ENCODE data around the gene ITGA4. TPM values are rescaled to one million over a fixed set of nuclear protein-coding genes. Genes with fewer than 3 reads are reported as not detected.
A peak's percentile ranks its signal among the peaks of the same experiment; 100 is the strongest.

Gene ITGA4
- total RNA-seq, 4 donors from 2014 or later, result 2.2 to 8.4 (median 3.5) TPM

- H3K9me3 ChIP-seq, result no peaks in the 10 kb centered on the region
- WGBS, result 14% methylated on average over 26 of the region's 45 CpGs
- TF ChIP-seq CTCF (IDR thresholded peaks at IDR 0.05) (no peak), POLR2AphosphoS5 (IDR thresholded peaks at IDR 0.05) (no peak), EP300 (IDR thresholded peaks at IDR 0.05) (no peak), POLR2A (IDR thresholded peaks at IDR 0.05; ENCODE audit: low read depth) (no peak)
- H3K27me3 ChIP-seq, result peaks cover 0 to 29% (median 0%) of the 10 kb centered on the region in 4 donors
- no peaks in the 10 kb centered on the region for H3K36me3 ChIP-seq
- H3K4me3 ChIP-seq, result peak overlapping the region; percentile 57 to 79 (median 60)
- intact Hi-C loops (cut with DNase I), result no loop called here
- no peak for DNase-seq (ENCODE audit: extremely low spot score)
- peaks cover 16 to 26% (median 22%) of the 10 kb centered on the region in 4 donors for H3K4me1 ChIP-seq
- peak overlapping the region; percentile 34 to 59 (median 56) for H3K27ac ChIP-seq (replicated peaks in 1 of 4)
Measured at GRCh38 chr2:181457741-181458425, 697 bp downstream of the ITGA4 start.

GRCh38 chr2:181458871-181459270 is 1.7 kb downstream of the ITGA4 start:
- Histone ChIP-seq H3K36me3 (no peaks in the 10 kb centered on the region), H3K9me3 (no peaks in the 10 kb centered on the region), H3K27me3 (peaks cover 0 to 29% (median 0%) of the 10 kb centered on the region in 4 donors), H3K27ac (replicated peaks in 1 of 4) (no peak overlapping the region), H3K4me1 (peaks cover 16 to 26% (median 22%) of the 10 kb centered on the region in 4 donors), H3K4me3 (peak overlapping the region in 1 of 4 donors; percentile 79)
- intact Hi-C loops (cut with DNase I), result no loop called here
- no peak for DNase-seq (ENCODE audit: extremely low spot score)
- TF ChIP-seq POLR2A (IDR thresholded peaks at IDR 0.05; ENCODE audit: low read depth) (no peak), EP300 (IDR thresholded peaks at IDR 0.05) (no peak), CTCF (IDR thresholded peaks at IDR 0.05) (no peak), POLR2AphosphoS5 (IDR thresholded peaks at IDR 0.05) (no peak)
- 68% methylated on average over 2 of the region's 2 CpGs for WGBS

GRCh38 chr2:181459621-181460021 is 2.4 kb downstream of the ITGA4 start:
- H3K4me3 ChIP-seq, result no peak overlapping the region
- H3K9me3 ChIP-seq, result no peaks in the 10 kb centered on the region
- peaks cover 0 to 26% (median 0%) of the 10 kb centered on the region in 4 donors for H3K27me3 ChIP-seq
- intact Hi-C loops (cut with DNase I), result loop anchor here (10.0 kb wide), 1 partner anchor 385 kb away; no protein-coding TSS in a partner anchor
- DNase-seq (ENCODE audit: extremely low spot score), result no peak
- peaks cover 16 to 26% (median 22%) of the 10 kb centered on the region in 4 donors for H3K4me1 ChIP-seq
- H3K27ac ChIP-seq (replicated peaks in 1 of 4), result no peak overlapping the region
- no peaks in the 10 kb centered on the region for H3K36me3 ChIP-seq
- no peak for TF ChIP-seq CTCF (IDR thresholded peaks at IDR 0.05)
- TF ChIP-seq POLR2A (IDR thresholded peaks at IDR 0.05; ENCODE audit: low read depth), result no peak
- 7% methylated on average over 1 of the region's 1 CpG for WGBS

GRCh38 chr2:181461056-181461997 is 4.1 kb downstream of the ITGA4 start:
- no peak overlapping the region for H3K4me3 ChIP-seq
- TF ChIP-seq POLR2A (IDR thresholded peaks at IDR 0.05; ENCODE audit: low read depth) (no peak), POLR2AphosphoS5 (IDR thresholded peaks at IDR 0.05) (no peak), CTCF (IDR thresholded peaks at IDR 0.05) (no peak), EP300 (IDR thresholded peaks at IDR 0.05) (no peak)
- WGBS, result 86% methylated on average over 7 of the region's 7 CpGs
- H3K36me3 ChIP-seq, result no peaks in the 10 kb centered on the region
- H3K27me3 ChIP-seq, result peaks cover 0 to 19% (median 0%) of the 10 kb centered on the region in 4 donors
- H3K9me3 ChIP-seq, result no peaks in the 10 kb centered on the region
- no peak for DNase-seq (ENCODE audit: extremely low spot score)
- H3K4me1 ChIP-seq, result peaks cover 16 to 25% (median 22%) of the 10 kb centered on the region in 4 donors
- intact Hi-C loops (cut with DNase I), result loop anchor here (10.0 kb wide), 1 partner anchor 387 kb away; no protein-coding TSS in a partner anchor
- no peak overlapping the region for H3K27ac ChIP-seq (replicated peaks in 1 of 4)

Measured in esophagus muscularis mucosa (tissue), 4 donors.